Pancreas (tissue), 10 donors: ENCODE data around the gene NUMB. TPM values are rescaled to one million over a fixed set of nuclear protein-coding genes. Genes with fewer than 3 reads are reported as not detected.
A peak's percentile ranks its signal among the peaks of the same experiment; 100 is the strongest.

Experiments used
- ATAC-seq, 4 donors: fragments of 200-7000 bp; cut with Tn5 transposase; one replicate each; pipeline versions ENCODE4 v1.8.0 to v1.9.1; 2020; ENCODE audit warnings: mild to moderate bottlenecking in 4 of 4, moderate library complexity in 4 of 4
- DNase-seq, 6 donors: peaks; one replicate each; pipeline ENCODE4 v3.0.0-alpha.2; 2020
- FAIRE-seq: peaks from 2 replicates; lab custom pipeline; 2012; peaks lifted over from hg19 to GRCh38; lab: Jason Lieb, UNC
- H3K27ac ChIP-seq, 4 donors: fragments of 200-600 bp; sonication (generic); 1 replicate in 3 of 4; 2 replicates in 1 of 4; pipeline versions ENCODE4 v1.5.0 to v1.8.0; 2020
- H3K27me3 ChIP-seq, 4 donors: fragments of 200-600 bp; one replicate each; pipeline ENCODE4 v1.8.0; 2021
- H3K36me3 ChIP-seq, 3 donors: fragments of 200-600 bp; sonication (generic) in 1 of 3; one replicate each; pipeline versions ENCODE4 v1.5.0 to v1.8.0; 2020 to 2021
- H3K4me1 ChIP-seq, 3 donors: fragments of 200-600 bp; one replicate each; pipeline ENCODE4 v1.8.0; 2021
- H3K4me3 ChIP-seq, 4 donors: fragments of 200-600 bp; sonication (generic) in 2 of 4; one replicate each; pipeline versions ENCODE4 v1.5.0 to v1.8.0; 2020 to 2021
- H3K9me3 ChIP-seq, 4 donors: fragments of 200-600 bp; one replicate each; pipeline ENCODE4 v1.8.0; 2021
- CTCF ChIP-seq, 4 donors: fragments of 200-600 bp; sonication (generic) in 3 of 4; IDR thresholded peaks; one replicate each; pipeline versions ENCODE4 v1.5.0 to v1.8.0; 2021; ENCODE audit warnings: antibody characterized with exemption in 4 of 4
- WGBS, 2 donors: extraction: QIAGEN DNeasy Blood & Tissue Kit; methylation state at CpG; one replicate each; pipeline ENCODE4 v1.1.7; 2013; 5-methylcytosine and 5-hydroxymethylcytosine counted together
- intact Hi-C, 3 donors: fragments of 100-400 bp; cut with DNase I; formaldehyde crosslinking; loops; one replicate each; pipeline versions ENCODE4 v1.11.1 to v1.14.2; 2022
- polyA plus RNA-seq, 2 donors: library from polyadenylated mRNA; stranded (reverse); fragments of 200-250 nt; gene quantifications; one replicate each; pipeline ENCODE4 v1.2.3, GENCODE V29; 2013
- total RNA-seq, 6 donors: library from RNA; stranded (reverse); fragmentation: NEBNext Ultra II Directional in 4 of 6; extraction: Animal tissue kit (Norgen Biotek cat#: 25700) in 4 of 6; gene quantifications; one replicate each; pipeline versions ENCODE4 v1.2.1 to v1.2.4, GENCODE V29; 2021 to 2023
- donor health status: healthy with polysubstance abuse.
- donor health status: DM: no; HTN: no; CAD: no; lungs with moderate emphysema.
- donor health status: DM: no; HTN: no; CAD: no.
- donor health status: control.
- donor health status: control.
- donor health status: Bipolar disorder and iron deficiency.
- donor health status: DM: yes; HTN: yes; CAD: no.
- donor health status: DM: no; HTN: no; CAD: no.
- donor health status: DM: no; HTN: no; CAD: no.
- donor health status: DM: yes; HTN: yes; CAD: no.

Gene NUMB
- total and polyA plus RNA-seq, 8 donors: 23.9 to 53.8 (median 32.5) TPM

GRCh38 chr14:73261520-73262426 is 196.6 kb downstream of the NUMB start:
- no peak overlapping the region for H3K27ac ChIP-seq
- ATAC-seq (no peak), DNase-seq (no peak), FAIRE-seq (no peak)
- no peaks in the 10 kb centered on the region for H3K4me1 ChIP-seq
- no peak for TF ChIP-seq CTCF (IDR thresholded peaks at IDR 0.05)
- intact Hi-C loops: no loop called here
- no peaks in the 10 kb centered on the region for H3K9me3 ChIP-seq
- no peaks in the 10 kb centered on the region for H3K27me3 ChIP-seq
- 80 to 88% methylated on average over 15 of the region's 15 CpGs for WGBS, 2 donors
- H3K36me3 ChIP-seq: no peaks in the 10 kb centered on the region
- H3K4me3 ChIP-seq: no peak overlapping the region

GRCh38 chr14:73261075-73261474 is 197.3 kb downstream of the NUMB start:
- WGBS, 2 donors: 65 to 81% methylated on average over 6 of the region's 6 CpGs
- no peaks in the 10 kb centered on the region for H3K36me3 ChIP-seq
- DNase-seq: no peak
- no peaks in the 10 kb centered on the region for H3K4me1 ChIP-seq
- no peak for TF ChIP-seq CTCF (IDR thresholded peaks at IDR 0.05)
- no peak overlapping the region for H3K27ac ChIP-seq
- H3K27me3 ChIP-seq: no peaks in the 10 kb centered on the region
- intact Hi-C loops: no loop called here
- no peak for FAIRE-seq
- no peaks in the 10 kb centered on the region for H3K9me3 ChIP-seq
- no peak overlapping the region for H3K4me3 ChIP-seq
- ATAC-seq: no peak

GRCh38 chr14:73260574-73260973 is 197.8 kb downstream of the NUMB start:
- Histone ChIP-seq H3K36me3 (no peaks in the 10 kb centered on the region), H3K9me3 (no peaks in the 10 kb centered on the region), H3K4me1 (no peaks in the 10 kb centered on the region), H3K27me3 (no peaks in the 10 kb centered on the region), H3K4me3 (no peak overlapping the region), H3K27ac (no peak overlapping the region)
- intact Hi-C loops: no loop called here
- FAIRE-seq (no peak), ATAC-seq (no peak), DNase-seq (peak in 1 of 6 donors; percentile 54)
- WGBS, 2 donors: 69 to 73% methylated on average over 11 of the region's 11 CpGs
- no peak for TF ChIP-seq CTCF (IDR thresholded peaks at IDR 0.05)

- H3K4me1 ChIP-seq: no peaks in the 10 kb centered on the region
- H3K9me3 ChIP-seq: no peaks in the 10 kb centered on the region
- intact Hi-C loops: no loop called here
- no peaks in the 10 kb centered on the region for H3K27me3 ChIP-seq
- DNase-seq: no peak
- ATAC-seq: no peak
- no peaks in the 10 kb centered on the region for H3K36me3 ChIP-seq
- 70 to 78% methylated on average over 9 of the region's 9 CpGs for WGBS, 2 donors
- H3K27ac ChIP-seq: no peak overlapping the region
- no peak for FAIRE-seq
- TF ChIP-seq CTCF (IDR thresholded peaks at IDR 0.05): no peak
- no peak overlapping the region for H3K4me3 ChIP-seq
These were observed 198.5 kb downstream of the NUMB start for GRCh38 chr14:73259837-73260236.
